Neural cell (in vitro differentiated cells): ENCODE data around the gene PDE11A. TPM values are rescaled to one million over a fixed set of nuclear protein-coding genes. Genes with fewer than 3 reads are reported as not detected.

Experiments
- H2AFZ ChIP-seq: fragments of 200-600, 300-800 bp; sonication (generic), shearing (Covaris generic); 2 replicates; pipeline ENCODE4 v1.6.0; 2014; ENCODE audit warnings: low read depth, mild to moderate bottlenecking, antibody characterized with exemption, low read length, moderate library complexity
- H3F3A ChIP-seq: fragments of 200-600 bp; shearing (Covaris generic); 2 replicates; pipeline ENCODE4 v1.6.1; 2016; ENCODE audit warnings: mild to moderate bottlenecking, moderate library complexity, mixed read lengths, antibody characterized with exemption, low read length; ENCODE audit not compliant: insufficient read depth, poor library complexity, severe bottlenecking
- H3K27ac ChIP-seq: fragments of 200-600, 300-800 bp; sonication (generic), shearing (Covaris generic); 2 replicates; pipeline ENCODE4 v1.5.1; 2014; ENCODE audit warnings: mild to moderate bottlenecking, low read length, moderate library complexity
- H3K27me3 ChIP-seq: fragments of 300-800, 200-600 bp; sonication (generic), shearing (Covaris generic); 2 replicates; pipeline ENCODE4 v1.6.0; 2014; ENCODE audit warnings: mild to moderate bottlenecking, low read depth, low read length, moderate library complexity; ENCODE audit not compliant: insufficient read depth
- H3K36me3 ChIP-seq: fragments of 300-800, 200-600 bp; sonication (generic), shearing (Covaris generic); 2 replicates; pipeline ENCODE4 v1.5.1; 2014; ENCODE audit warnings: mild to moderate bottlenecking, antibody characterized with exemption, low read length, moderate library complexity; ENCODE audit not compliant: insufficient read depth
- H3K4me2 ChIP-seq: fragments of 300-800, 200-600 bp; sonication (generic), shearing (Covaris generic); 2 replicates; pipeline ENCODE4 v1.6.0; 2014; ENCODE audit warnings: mild to moderate bottlenecking, low read length
- H3K4me3 ChIP-seq: fragments of 300-800, 200-600 bp; sonication (generic), shearing (Covaris generic); 2 replicates; pipeline ENCODE4 v1.5.1; 2014; ENCODE audit warnings: mild to moderate bottlenecking, low read length, moderate library complexity
- H3K79me2 ChIP-seq: fragments of 200-600 bp; shearing (Covaris generic); replicated peaks from 2 replicates; pipeline ENCODE4 v1.6.0; 2014; ENCODE audit warnings: mild to moderate bottlenecking, low read length, moderate library complexity; ENCODE audit not compliant: insufficient read depth
- H3K9ac ChIP-seq: fragments of 300-800, 200-600 bp; sonication (generic), shearing (Covaris generic); 2 replicates; pipeline ENCODE4 v1.6.1; 2016; ENCODE audit warnings: mild to moderate bottlenecking, low read length, mixed read lengths
- H3K9me2 ChIP-seq: fragments of 200-600 bp; shearing (Covaris generic); 2 replicates; pipeline ENCODE4 v1.6.1; 2016; ENCODE audit warnings: mild to moderate bottlenecking, low read length, mixed read lengths; ENCODE audit not compliant: insufficient read depth
- H3K9me3 ChIP-seq: fragments of 200-600, 300-800 bp; sonication (generic), shearing (Covaris generic); 2 replicates; pipeline ENCODE4 v1.6.1; 2016; ENCODE audit warnings: mild to moderate bottlenecking, mixed run types, low read length, moderate library complexity, mixed read lengths
- H4K20me1 ChIP-seq: fragments of 200-600 bp; shearing (Covaris generic); 2 replicates; pipeline ENCODE4 v1.6.1; 2016; ENCODE audit warnings: mild to moderate bottlenecking, mixed run types; ENCODE audit not compliant: insufficient read depth
- CTCF ChIP-seq: fragments of 450-650 bp; IDR thresholded peaks from 2 replicates; pipeline ENCODE4 v1.5.1; 2014; ENCODE audit warnings: antibody characterized with exemption, mild to moderate bottlenecking, moderate library complexity; ENCODE audit not compliant: poor library complexity, severe bottlenecking
- EP300 ChIP-seq: fragments of 450-650 bp; conservative IDR thresholded peaks from 2 replicates; pipeline ENCODE4 v1.6.1; 2014; ENCODE audit warnings: antibody characterized with exemption, mild to moderate bottlenecking, moderate library complexity; ENCODE audit not compliant: poor library complexity, severe bottlenecking
- EZH2 ChIP-seq: fragments of 200-600, 300-800 bp; shearing (Covaris generic), sonication (generic); IDR thresholded peaks from 2 replicates; pipeline ENCODE4 v1.6.1; 2014; ENCODE audit warnings: antibody characterized with exemption, low read length, borderline replicate concordance, mild to moderate bottlenecking; ENCODE audit not compliant: insufficient read depth, poor library complexity, severe bottlenecking
- MXI1 ChIP-seq: fragments of 450-650 bp; conservative IDR thresholded peaks from 2 replicates; pipeline ENCODE4 v1.6.1; 2014; ENCODE audit warnings: antibody characterized with exemption, mild to moderate bottlenecking; ENCODE audit not compliant: poor library complexity, severe bottlenecking
- POLR2AphosphoS5 ChIP-seq: IDR thresholded peaks from 2 replicates; pipeline ENCODE4 v1.6.1; 2012
- RAD21 ChIP-seq: fragments of 450-650 bp; conservative IDR thresholded peaks from 2 replicates; pipeline ENCODE4 v1.6.1; 2014; ENCODE audit warnings: antibody characterized with exemption, mild to moderate bottlenecking, moderate library complexity
- REST ChIP-seq: IDR thresholded peaks from 2 replicates; pipeline ENCODE4 v1.6.1; 2012; ENCODE audit warnings: borderline replicate concordance
- SMC3 ChIP-seq: fragments of 450-650 bp; conservative IDR thresholded peaks from 2 replicates; pipeline ENCODE4 v1.6.1; 2014; ENCODE audit warnings: antibody characterized with exemption, mild to moderate bottlenecking, moderate library complexity; ENCODE audit not compliant: poor library complexity
- TAF1 ChIP-seq: IDR thresholded peaks from 2 replicates; pipeline ENCODE4 v1.6.1; 2012; ENCODE audit warnings: low read depth
- polyA plus RNA-seq: library from polyadenylated mRNA; depleted of rRNA; stranded (reverse); fragments of >200 nt; gene quantifications from 2 replicates; pipeline ENCODE4 v1.2.3, GENCODE V29; 2014

PDE11A gene
- polyA plus RNA-seq, 1 donor from 2014 or later, result 0.89 TPM

- H3K4me2 ChIP-seq, result no peak overlapping the region
- H3K9ac ChIP-seq, result no peak overlapping the region
- no peaks in the 10 kb centered on the region for H3F3A ChIP-seq
- no peaks in the 10 kb centered on the region for H3K79me2 ChIP-seq
- H3K9me3 ChIP-seq, result no peaks in the 10 kb centered on the region
- no peak overlapping the region for H3K27ac ChIP-seq
- no peaks in the 10 kb centered on the region for H3K36me3 ChIP-seq
- no peak for TF ChIP-seq REST
- no peak for TF ChIP-seq CTCF
- no peak for TF ChIP-seq MXI1
- TF ChIP-seq POLR2AphosphoS5, result no peak
- no peak for TF ChIP-seq SMC3
- no peak for TF ChIP-seq EZH2
- TF ChIP-seq RAD21, result no peak
- TF ChIP-seq TAF1, result no peak
- no peak for TF ChIP-seq EP300
- H2AFZ ChIP-seq, result no peak overlapping the region
- H4K20me1 ChIP-seq, result no peaks in the 10 kb centered on the region
- H3K27me3 ChIP-seq, result no peaks in the 10 kb centered on the region
- no peaks in the 10 kb centered on the region for H3K9me2 ChIP-seq
- H3K4me3 ChIP-seq, result no peak overlapping the region
Observed at GRCh38 chr2:177730792-177731191, 341.8 kb downstream of the PDE11A start.

- no peak overlapping the region for H2AFZ ChIP-seq
- no peak for TF ChIP-seq MXI1
- no peak for TF ChIP-seq POLR2AphosphoS5
- no peak for TF ChIP-seq EZH2
- H4K20me1 ChIP-seq, result no peaks in the 10 kb centered on the region
- H3K4me2 ChIP-seq, result no peak overlapping the region
- H3K36me3 ChIP-seq, result no peaks in the 10 kb centered on the region
- no peaks in the 10 kb centered on the region for H3K9me2 ChIP-seq
- H3K27ac ChIP-seq, result no peak overlapping the region
- no peak overlapping the region for H3K4me3 ChIP-seq
- H3K79me2 ChIP-seq, result no peaks in the 10 kb centered on the region
- H3K27me3 ChIP-seq, result no peaks in the 10 kb centered on the region
- no peaks in the 10 kb centered on the region for H3F3A ChIP-seq
- no peaks in the 10 kb centered on the region for H3K9me3 ChIP-seq
- no peak overlapping the region for H3K9ac ChIP-seq
Observed at GRCh38 chr2:177730363-177730762, 342.2 kb downstream of the PDE11A start.

- no peaks in the 10 kb centered on the region for H3K9me3 ChIP-seq
- no peaks in the 10 kb centered on the region for H3K27me3 ChIP-seq
- H4K20me1 ChIP-seq, result no peaks in the 10 kb centered on the region
- no peak overlapping the region for H3K4me2 ChIP-seq
- H3K79me2 ChIP-seq, result no peaks in the 10 kb centered on the region
- TF ChIP-seq TAF1 (no peak), RAD21 (no peak), POLR2AphosphoS5 (no peak), EP300 (no peak), CTCF (no peak), MXI1 (no peak), SMC3 (no peak), REST (no peak), EZH2 (no peak)
- H3K36me3 ChIP-seq, result no peaks in the 10 kb centered on the region
- no peak overlapping the region for H3K4me3 ChIP-seq
- H3K9ac ChIP-seq, result no peak overlapping the region
- H3K27ac ChIP-seq, result no peak overlapping the region
- H3F3A ChIP-seq, result no peaks in the 10 kb centered on the region
- no peaks in the 10 kb centered on the region for H3K9me2 ChIP-seq
- no peak overlapping the region for H2AFZ ChIP-seq
Observed at GRCh38 chr2:177728920-177729319, 343.7 kb downstream of the PDE11A start.
